Bone marrow (tissue), 2 donors: ENCODE results near the gene RTP5.
"Not testable (repeated sequence)": the region's sequence is repeated elsewhere in the genome, so short reads cannot be mapped to it uniquely, and the experiment has no call there.

Source experiments
- DNase-seq, 2 donors: peaks; one replicate each; lab custom pipeline; 2025; lab: John Stamatoyannopoulos, UW

Gene RTP5

DNA sequence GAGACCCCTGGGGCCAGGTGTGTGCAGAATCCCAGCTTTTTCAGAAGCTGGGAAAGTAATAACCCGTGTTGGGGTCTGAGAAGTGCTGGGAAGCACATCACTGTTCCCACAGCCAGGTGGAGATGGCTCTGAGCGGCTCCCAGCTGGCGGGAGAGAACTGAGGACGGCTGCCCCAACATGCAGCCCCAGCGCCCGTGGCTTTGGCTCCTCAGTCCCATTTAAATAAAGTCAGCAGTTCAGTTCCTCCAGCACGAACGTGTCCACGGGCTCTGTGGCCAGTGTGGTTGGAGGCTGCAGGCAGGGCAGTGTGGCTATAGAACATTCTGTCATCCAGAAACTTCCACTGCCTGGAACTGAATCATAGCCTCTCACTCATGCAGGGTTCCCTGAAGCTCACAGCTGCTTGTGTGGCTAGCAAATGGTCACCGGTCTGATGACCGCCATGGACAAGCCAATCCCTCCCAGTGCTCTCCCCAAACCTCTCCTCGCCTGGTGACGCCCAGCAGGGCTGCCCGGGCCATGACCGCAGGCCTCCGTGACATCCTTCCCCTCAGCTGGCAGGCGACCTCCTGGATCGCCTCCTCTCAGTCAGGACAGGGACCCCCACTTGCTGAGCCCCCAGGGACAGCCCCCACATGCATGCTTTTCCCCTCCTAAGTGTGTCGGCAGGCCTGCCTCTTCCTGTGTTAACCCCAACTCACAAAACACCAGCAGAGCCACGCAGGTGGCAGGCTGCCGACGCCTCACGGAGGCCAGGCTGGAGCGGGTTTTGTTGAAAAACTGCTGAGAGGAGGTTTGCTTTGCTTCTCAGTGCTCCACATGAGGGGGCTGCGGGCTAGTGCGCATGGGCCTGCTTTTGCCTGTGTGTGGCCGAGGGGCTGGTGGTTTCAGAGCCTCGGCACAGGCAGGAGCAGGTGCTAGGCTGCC, 1.3 kb downstream of the RTP5 start:
- no peak for DNase-seq

DNA sequence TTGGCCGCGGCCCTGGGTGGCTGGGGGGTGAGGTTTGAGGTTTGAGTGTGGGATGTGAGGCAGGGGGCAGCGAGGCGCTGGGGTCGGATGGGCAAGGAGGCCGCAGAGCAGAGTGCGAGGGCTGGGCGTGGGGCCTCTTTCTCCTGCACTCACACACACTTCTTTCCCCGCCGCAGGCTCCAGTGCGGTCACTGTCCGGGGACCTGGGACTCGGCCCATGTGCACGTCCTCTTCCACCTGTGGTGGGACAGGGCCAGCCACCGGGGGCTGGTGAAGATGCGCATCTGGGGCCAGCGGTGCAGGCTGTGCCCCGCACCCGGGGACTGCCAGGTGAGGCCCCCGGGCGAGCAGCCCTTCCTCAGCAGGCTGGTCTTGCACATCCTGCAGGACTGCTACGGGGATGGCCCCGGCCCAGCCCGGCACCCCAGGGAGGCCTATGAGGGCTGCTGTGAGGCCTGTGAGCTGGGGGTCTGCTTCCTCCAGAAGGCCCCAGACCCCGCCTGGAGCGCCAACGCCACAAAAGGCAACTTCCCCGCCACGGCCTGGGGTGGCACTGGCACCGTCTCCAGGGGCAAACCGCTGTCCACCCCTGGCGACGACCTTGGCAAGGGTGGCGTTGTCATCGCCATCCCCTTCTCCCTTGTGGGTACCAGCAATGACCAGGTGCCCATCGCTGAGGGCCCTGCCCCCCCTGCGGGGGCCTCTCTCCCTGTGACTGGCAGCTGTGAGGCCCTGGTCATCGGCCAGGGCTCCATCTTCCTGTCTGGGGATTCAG, 2.2 kb downstream of the RTP5 start:
- no peak for DNase-seq

DNA sequence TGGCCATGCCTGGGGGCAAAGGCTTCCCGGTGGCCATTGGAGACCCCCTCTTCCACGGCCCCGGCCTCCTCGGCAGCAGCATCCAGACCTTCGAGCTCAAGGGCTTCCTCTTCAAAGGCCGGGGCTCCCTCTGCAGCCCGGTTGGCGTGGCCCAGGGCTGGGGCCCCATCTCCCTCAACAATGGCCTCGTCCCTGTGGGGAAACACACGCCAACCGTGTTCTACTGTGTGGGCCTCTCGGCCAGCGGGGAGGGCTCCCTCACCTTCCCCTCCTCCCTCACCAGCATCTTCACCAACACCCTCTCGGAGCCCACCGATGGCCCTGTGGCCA, 2.7 kb downstream of the RTP5 start:
- DNase-seq = no peak

DNA sequence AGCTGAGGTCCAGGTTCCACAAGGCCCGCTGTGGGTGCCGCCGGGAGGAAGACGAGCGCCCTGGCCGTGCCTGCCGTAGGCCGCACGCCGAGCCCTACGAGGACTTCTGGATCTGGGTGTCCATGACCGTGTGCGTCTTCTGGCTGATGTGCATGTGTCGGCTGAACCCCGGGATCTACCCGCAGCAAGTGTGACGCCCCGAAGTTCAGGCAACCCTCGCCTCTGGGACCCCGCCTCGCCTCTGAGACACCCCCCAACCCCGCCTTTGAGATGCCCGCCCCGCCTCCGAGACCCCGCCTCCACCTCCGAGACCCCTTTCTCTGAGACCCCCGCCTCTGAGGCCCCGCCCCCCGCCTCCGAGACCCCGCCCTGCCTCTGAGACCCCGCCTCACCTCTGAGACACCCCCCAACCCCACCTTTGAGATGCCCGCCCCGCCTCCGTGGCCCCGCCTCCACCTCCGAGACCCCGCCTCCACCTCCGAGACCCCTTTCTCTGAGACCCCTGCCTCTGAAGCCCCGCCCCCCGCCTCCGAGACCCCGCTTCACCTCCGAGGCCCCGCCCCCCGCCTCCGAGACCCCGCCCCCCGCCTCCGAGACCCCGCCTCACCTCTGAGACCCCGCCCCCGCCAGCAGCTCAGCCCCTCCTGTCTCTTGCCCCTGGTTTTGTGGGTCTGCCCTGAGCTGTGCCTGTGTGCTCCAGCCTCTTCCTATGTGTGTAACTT, 3.7 kb downstream of the RTP5 start:
- no peak for DNase-seq

DNA sequence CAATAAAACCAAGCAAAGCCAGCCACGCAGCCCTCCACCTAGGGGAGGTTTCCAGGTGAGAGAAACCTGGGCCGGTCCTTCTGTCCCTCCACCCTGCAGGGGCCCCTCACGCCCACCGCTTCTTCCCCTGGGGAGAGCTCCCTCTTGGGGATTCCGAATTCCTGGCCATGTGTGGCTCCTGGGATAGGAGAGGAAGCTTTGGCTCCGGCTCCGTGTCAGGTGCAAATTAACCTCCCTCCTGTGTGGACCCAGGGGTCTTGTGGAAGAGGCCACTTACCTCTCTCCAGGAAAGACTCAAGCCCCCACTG, 4.2 kb downstream of the RTP5 start:
- no peak for DNase-seq

DNA sequence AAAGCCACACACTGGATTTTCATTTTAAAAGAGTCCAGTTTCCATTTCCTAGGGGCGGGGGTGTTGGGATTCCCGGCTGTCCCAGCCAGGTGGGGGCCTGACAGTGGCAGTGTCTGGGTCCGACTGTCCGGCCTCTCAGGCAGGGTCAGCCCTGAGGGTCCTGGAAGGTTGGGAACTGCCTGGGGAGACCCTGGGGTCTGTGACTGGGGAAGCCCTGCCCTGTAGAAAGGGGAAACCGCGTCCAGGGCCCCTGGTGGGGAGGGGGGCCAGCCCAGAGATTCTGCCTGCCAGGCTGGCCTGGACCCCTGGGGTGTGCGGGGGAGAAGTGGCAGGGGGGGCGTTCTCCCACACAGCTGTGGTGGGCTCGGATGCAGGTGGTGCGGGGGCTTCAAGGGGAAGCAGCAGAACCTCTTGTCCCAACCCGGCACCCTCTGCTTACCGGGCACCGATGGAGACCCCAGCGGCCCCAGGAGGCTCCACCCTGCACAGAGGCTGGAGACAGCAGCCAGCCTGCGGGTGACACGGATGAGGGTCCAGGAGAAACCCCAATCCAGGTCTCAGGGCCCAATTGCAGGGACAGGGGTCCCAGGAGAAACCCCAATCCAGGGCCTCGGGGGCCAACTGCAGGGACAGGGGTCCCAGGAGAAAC, 4.9 kb downstream of the RTP5 start:
- DNase-seq = no peak

DNA sequence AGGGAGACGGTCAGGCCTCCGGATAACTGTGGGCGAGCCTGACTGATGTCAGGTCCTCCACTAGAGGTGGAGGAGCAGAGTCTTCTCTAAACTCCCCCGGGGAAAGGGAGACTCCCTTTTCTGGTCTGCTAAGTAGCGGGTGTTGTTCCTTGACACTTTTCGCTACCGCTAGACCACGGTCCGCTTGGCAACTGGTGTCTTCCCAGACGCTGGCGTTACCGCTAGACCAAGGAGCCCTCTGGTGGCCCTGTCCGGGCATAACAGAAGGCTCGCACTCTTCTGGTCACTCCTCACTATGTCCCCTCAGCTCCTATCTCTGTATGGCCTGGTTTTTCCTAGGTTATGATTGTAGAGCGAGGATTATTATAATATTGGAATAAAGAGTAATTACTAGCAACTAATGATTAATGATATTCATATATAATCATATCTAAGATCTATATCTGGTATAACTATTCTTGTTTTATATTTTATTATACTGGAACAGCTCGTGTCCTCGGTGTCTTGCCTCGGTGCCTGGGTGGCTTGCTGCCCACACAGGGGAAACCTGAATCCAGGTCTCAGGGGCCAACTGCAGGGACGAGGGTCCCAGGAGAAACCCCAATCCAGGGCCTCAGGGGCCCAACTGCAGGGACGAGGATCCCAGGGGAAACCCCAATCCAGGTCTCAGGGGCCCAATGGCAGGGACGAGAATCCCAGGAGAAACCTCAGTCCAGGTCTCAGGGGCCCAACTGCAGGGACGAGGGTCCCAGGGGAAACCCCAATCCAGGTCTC, 6.4 kb downstream of the RTP5 start:
- DNase-seq = not testable (repeated sequence)

DNA sequence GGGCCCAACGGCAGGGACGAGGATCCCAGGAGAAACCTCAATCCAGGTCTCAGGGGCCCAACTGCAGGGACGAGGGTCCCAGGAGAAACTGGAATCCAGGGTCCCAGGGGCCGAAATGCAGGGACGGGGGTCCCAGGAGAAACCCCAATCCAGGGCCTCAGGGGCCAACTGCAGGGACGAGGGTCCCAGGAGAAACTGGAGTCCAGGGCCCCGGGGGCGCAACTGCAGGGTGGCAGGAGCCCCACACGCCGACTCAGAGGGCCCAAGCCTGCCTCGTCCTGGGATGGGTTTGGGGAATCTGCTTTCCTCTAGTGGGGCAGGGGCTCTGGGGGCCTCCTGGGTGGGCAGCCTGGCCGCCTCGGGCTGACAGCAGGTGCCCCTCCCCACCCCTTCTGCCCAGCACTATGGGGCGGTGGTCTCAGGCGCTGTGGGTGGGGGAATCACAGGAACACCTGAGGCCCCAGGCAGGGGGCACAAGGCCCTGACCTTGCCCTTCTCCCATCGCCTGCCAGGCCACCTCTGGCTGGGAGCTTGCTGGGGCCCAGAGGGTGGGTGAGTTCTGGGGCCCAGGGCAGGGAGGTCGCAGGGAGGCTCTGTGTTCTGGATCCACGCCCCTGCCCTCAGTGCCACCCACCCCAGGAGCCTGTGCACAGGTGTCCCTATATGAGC, 7.1 kb downstream of the RTP5 start:
- no peak for DNase-seq

DNA sequence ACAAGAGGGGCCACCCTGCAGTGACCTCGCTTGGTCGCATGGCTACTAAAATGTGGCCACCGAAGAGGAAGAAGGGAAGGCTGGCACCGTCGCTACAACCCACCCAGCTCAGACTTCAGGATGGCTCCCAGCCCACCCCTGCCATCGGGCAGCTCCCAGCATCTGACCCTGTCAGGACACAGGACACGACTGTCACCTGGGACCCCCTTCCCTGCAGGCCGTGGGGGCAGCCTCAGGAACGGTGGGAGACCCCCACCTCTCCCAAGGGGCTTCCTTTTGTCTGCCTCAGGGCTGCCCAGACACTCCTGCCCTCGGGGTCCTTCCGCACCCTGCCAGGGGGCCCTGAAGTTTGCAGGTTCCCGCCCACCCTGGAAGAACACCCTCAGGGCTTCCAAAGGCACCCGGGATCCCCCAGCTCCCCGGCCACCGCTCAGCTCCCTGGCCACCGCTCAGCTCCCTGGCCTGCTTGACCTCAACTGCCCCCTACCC, 7.7 kb downstream of the RTP5 start:
- no peak for DNase-seq

DNA sequence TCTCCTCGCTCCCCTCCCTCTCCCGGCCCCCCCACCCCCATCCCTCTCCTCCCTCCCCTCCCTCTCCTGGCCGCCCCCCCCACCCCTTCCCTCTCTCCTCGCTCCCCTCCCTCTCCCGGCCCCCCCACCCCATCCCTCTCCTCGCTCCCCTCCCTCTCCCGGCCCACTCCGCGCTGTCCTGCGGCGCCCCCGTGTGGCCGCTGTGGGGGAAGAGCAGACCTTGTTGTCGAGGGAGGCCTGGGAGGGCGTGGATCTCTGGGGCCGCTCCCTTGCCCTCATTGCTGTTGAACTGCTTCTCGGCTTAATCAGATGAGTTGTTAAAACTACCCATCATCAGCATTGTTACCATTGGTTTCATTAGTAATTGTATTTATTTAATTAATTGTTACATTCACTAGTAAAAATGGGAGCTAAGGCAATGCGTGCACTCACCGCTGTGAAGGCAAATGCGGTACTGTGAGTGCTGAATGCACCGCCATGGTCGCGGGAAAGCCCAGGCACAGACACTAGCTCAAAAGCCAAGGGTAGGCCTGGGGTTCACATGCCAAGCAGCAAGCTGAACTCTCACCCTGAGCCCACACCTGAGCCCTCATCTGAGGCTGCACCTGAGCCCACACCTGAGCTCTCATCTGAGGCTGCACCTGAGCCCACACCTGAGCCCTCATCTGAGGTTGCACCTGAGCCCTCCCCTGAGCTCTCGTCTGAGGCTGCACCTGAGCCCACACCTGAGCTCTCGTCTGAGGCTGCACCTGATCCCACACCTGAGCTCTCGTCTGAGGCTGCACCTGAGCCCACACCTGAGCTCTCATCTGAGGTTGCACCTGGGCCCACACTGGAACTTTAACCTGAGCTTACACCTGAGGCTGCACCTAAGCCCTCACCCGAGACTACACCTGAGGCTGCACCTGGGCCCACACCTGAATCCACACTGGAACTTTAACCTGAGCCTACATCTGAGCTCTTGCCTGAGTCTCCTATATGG, 8.8 kb downstream of the RTP5 start:
- peak; percentile 17 to 65 for DNase-seq

DNA sequence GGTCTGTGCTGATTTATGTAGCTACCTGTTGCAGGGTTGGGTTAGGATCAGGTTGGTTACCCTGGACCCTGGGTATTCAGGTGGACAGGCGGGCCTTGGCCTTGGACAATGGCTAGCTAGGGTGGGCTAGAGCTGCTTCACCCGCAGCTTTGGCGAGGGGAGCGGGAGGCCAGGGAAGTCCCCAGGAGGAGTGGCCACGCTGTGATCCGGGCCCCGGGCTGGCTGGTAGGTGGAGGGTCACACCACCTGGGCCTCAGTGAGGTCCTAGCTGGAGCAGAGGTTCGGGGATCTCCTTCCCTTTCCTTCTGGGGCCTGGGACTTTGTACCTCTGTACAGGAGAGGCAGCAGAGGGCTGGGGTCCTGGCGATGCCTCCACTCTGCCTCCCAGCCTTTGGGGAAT, 9.8 kb downstream of the RTP5 start:
- DNase-seq = no peak

DNA sequence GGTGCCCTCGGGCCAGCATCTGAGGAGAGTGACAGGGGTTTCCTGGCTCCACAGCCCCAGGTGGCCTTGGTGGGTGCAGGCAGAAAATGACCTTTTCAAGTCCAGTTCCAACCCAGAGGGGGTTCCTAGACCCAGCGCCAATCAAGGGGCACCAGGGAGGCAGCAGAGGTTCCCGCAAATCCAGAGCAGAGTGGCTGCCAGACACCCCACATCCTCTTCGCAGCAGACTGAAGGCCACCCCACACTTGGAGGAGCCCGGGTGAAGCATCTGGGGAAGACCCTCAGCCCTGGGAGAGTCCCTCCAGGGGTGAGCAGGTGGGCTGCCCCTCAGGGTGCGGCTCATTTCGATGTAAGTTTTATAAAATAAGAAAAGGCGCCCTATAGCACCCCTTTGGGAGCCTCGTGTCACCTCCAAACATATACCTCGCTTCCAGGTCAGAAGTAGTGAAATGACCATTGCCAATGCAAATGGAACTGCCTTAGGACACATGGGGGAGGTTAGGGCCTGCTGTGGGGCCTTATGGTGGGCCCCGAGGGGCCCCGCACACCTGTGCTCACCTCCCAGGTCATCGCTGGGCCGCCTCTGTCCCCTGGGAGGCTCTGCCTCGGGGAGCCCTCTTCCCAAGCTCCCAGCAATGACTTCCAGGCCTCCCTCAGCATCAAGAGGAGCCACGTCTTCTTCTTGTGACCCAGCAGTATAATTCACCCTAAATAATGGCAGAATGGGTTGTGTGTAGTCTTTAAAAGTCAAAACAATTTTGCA, 11.0 kb downstream of the RTP5 start:
- DNase-seq = no peak

DNA sequence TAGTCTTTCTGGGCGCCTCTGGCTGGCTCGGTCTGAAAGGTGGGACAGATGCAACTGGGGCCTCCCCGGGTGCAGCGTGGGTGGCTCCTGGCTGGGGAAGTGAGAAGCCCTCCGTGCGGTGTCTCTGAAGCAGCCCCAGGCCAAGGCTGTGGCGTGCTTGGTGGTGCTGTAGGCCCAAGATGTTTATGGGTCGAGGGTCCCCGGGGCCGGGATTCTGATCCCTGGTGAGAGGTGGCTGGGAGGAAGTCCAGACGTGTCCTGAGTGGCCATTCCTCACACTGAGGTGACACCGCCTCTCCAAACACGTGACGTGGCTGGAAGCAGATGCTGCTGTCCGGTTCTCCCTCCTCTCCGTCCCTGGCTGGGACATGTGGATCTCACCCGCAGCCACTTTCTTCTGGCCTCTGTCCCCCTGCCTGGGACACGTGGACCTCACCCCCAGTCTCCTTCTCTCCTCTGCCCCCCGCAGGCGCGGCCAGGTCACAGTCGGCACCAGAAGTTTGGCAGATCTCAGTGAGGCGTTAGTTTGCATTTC, 12.6 kb downstream of the RTP5 start:
- no peak for DNase-seq

DNA sequence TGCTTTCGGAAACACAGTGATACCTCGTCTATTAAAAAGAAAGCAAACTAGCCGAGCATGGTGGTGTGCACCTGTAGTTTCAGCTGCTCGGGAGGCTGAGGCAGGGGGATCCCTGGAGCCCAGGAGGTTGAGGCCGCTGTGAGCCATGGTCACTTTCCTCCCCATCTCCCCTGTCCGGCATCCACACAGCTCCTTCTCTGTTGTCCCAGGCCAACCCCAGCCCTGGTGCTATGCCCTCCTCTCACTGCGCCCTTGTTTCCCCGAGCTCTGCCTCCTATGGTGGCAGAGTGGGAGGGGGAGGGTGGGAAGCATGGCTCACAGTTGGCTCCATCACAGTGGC, 15.4 kb downstream of the RTP5 start:
- DNase-seq = no peak

DNA sequence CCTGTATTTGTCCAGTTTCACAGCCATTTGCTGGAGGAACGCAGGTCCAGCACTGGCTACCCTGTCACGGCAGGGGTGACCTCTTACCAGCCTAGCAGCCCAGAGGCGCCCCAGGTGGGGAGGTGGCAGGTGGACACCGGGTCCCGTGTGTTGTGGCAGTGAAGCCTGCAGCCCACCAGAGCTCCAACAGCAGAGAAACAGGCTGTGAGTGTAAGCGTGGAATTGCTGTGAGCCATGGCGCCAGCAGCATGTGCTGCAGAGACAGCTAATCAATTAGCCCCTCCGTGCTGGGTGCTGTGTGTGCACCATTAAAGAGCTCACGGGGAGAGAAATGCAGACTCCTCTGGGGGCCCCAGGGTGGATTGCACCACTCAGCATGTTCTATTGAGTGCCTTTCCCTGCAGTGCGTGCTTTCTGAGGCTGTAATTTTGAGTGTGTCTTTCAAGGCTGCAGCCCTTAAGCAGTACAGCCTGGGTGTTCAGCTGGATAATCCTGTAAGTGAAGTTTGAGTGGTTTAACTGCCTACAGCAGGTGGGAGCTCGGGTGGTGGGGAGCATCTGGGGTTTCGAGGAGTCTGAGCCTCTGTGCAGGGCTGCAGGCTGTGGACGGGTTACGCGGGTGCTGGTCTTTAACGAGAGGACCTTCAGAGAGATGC, 15.9 kb downstream of the RTP5 start:
- no peak for DNase-seq

DNA sequence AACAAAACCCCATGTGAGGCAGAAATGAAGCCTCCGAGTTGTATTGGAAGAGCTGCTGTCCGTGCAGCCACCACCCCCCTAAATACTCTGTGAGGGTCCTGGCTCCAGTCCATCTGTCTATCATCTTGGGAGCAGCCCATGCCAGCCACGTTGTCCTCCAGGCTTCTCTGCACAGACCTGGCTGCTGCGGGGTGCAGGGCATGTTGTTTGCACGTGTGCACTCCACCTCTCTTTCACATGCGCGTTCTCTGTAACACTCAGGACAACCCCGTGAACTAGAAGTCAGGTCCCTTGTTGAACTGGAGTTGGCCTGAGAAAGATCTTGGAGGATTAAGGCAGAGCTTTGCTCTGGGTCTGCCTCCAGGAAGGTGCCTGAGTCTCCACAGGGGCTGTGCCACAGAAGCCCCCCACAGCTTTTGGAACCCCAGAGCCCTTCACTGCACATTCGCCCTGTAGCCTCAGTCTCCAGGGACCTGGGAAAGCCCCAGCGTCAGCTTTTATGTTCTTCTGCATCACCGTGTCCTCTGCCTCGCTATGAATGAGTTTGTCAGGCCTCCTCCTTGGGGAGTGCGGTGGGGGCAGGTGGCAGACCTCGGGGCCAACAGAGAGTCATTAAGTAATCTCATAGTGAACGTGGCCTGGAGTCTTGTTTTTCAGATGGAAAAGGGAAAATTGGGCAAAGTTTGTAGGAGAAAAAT, 16.6 kb downstream of the RTP5 start:
- DNase-seq = no peak

DNA sequence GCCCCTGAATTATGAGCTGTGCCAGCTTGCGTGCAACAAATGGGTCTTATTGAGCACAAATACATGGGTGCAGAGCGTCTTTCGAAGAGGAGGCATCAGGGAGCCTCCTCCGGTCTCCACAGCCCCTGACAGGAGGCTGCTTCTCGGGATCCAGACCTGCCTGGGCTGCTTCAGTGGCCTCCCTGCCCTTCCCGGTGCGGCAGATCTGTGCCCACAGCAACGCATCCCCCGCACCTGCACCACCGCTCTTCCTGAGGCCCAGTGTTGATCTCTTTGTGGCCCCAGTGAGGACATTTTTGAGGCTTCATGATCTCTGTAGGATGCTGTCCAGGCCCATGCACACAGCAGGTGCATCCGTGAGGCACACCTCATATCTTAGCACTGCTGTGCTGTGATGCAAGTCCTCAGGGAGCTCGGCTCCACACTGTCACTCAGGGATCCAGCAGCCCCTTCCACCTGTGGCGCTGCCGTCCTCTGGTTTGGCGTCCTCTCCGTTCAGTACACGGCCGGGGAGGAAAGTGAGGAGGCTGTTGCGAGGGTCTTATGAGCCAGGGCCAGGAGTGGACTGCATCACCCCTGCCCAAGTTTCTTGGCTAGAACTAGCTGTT, 17.4 kb downstream of the RTP5 start:
- no peak for DNase-seq
